ENCODE data around the gene EFHC2.
"Not testable (repeated sequence)": the region's sequence is repeated elsewhere in the genome, so short reads cannot be mapped to it uniquely, and the experiment has no call there.

The EFHC2 gene

GRCh38 chrX:44260609-44261008 is 82.9 kb downstream of the EFHC2 start:
- no peak for ATAC-seq
- TF ChIP-seq RARB (CRISPR knock-in tag; IDR thresholded peaks at IDR 0.05) (no peak), CREB5 (CRISPR knock-in tag; IDR thresholded peaks at IDR 0.05; ENCODE audit: low read depth) (no peak), OSR1 (CRISPR knock-in tag; IDR thresholded peaks at IDR 0.05) (no peak), TSHZ2 (CRISPR knock-in tag; IDR thresholded peaks at IDR 0.05) (no peak), ESRRG (CRISPR knock-in tag; IDR thresholded peaks at IDR 0.05) (no peak)

GRCh38 chrX:44255742-44256141 is 87.7 kb downstream of the EFHC2 start:
- not testable (repeated sequence) for ATAC-seq

- TF ChIP-seq POU6F1 (CRISPR knock-in tag; IDR thresholded peaks at IDR 0.05; ENCODE audit: borderline replicate concordance, low read depth): no peak
- TF ChIP-seq TOX (CRISPR knock-in tag; IDR thresholded peaks at IDR 0.05; ENCODE audit: borderline replicate concordance): no peak
- no peak for TF ChIP-seq ZC3H10 (CRISPR knock-in tag; IDR thresholded peaks at IDR 0.05)
- no peak for TF ChIP-seq ZNF565 (CRISPR knock-in tag; conservative IDR thresholded peaks at IDR 0.05; ENCODE audit: low read depth)
- TF ChIP-seq ISL1 (CRISPR knock-in tag; IDR thresholded peaks at IDR 0.05): no peak
- no peak for TF ChIP-seq RARB (CRISPR knock-in tag; IDR thresholded peaks at IDR 0.05)
- no peak for TF ChIP-seq BACH2 (CRISPR knock-in tag; IDR thresholded peaks at IDR 0.05; ENCODE audit: borderline replicate concordance)
- TF ChIP-seq PATZ1 (CRISPR knock-in tag; IDR thresholded peaks at IDR 0.05; ENCODE audit: borderline replicate concordance): no peak
- no peak for TF ChIP-seq PPARA (CRISPR knock-in tag; IDR thresholded peaks at IDR 0.05; ENCODE audit: borderline replicate concordance)
- ATAC-seq: no peak
These were observed 89.9 kb downstream of the EFHC2 start for GRCh38 chrX:44253575-44253942.

- not testable (repeated sequence) for ATAC-seq
These were observed 90.5 kb downstream of the EFHC2 start for GRCh38 chrX:44252688-44253574.

GRCh38 chrX:44247468-44247867 is 96.0 kb downstream of the EFHC2 start:
- no peak for ATAC-seq
- TF ChIP-seq SNAI2 (CRISPR knock-in tag; IDR thresholded peaks at IDR 0.05) (no peak), ZNF565 (CRISPR knock-in tag; conservative IDR thresholded peaks at IDR 0.05; ENCODE audit: low read depth) (no peak), ZFP3 (CRISPR knock-in tag; IDR thresholded peaks at IDR 0.05) (no peak), RARB (CRISPR knock-in tag; IDR thresholded peaks at IDR 0.05) (no peak), PPARA (CRISPR knock-in tag; IDR thresholded peaks at IDR 0.05; ENCODE audit: borderline replicate concordance) (no peak), POU6F1 (CRISPR knock-in tag; IDR thresholded peaks at IDR 0.05; ENCODE audit: borderline replicate concordance, low read depth) (no peak), CSDC2 (CRISPR knock-in tag; IDR thresholded peaks at IDR 0.05) (no peak)
